ENCODE measurements around the gene NDUFB11. TPM values are rescaled to one million over a fixed set of nuclear protein-coding genes. Genes with fewer than 3 reads are reported as not detected.

The NDUFB11 gene
- total and polyA plus RNA-seq, 9 of the 15 experiments (the other 6 are each of a cell fraction or from before 2014, with no cell fraction given), result 20.9 to 269 (median 86.8) TPM

DNA sequence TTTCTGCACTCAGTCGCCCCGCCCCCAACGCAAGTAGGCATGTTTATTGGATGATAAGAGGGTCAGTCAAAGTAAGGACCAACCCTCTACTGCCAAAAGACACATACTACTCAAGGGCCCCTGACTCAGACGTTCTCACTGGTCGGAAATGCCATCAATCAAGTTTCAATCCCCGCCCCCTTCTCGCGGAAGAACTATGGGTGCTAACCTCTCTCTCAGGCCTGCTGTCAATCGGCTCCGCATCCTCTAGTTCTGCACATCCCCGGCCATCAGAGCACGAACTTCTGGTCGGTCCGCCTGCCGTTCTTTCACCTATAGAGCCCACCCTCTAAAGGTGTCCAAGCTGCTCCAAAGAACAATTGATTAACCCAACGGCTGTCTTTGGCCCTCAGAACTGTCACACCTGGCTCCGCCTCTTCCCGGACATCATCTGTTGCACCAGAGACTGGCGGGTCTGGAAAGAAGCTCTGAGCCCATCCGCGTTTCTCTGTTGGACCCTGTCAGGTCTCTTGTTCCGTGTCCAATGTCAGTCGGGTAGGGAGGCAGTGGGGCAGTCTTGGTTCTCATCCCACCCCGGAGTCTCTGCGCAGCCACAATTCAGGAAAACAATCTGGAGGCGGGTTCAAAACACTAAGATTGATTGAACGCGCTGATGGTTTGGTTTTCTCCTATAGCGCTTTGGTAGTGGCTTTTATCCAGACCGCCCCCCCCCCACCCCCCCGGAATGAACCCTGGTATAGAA is 15.2 kb downstream of the NDUFB11 start:
- Histone ChIP-seq H4K20me1 (replicated peaks; ENCODE audit: control insufficient read depth, insufficient read depth, low read length) (no peaks in the 10 kb centered on the region), H3K4me2 (ENCODE audit: insufficient read depth, low read length) (peak overlapping the region; percentile 80), H3K79me2 (ENCODE audit: control insufficient read depth, insufficient read depth, low read length) (no peaks in the 10 kb centered on the region), H3K27ac (ENCODE audit: extremely low read depth, low read depth, low read length) (peak overlapping the region; percentile 63), H3K4me3 (peak overlapping the region; percentile 62), H3K4me1 (replicated peaks in 1 of 2; ENCODE audit: control insufficient read depth in 2 of 2, insufficient read depth in 2 of 2, low read length in 2 of 2) (peaks cover 0 to 3% of the 10 kb centered on the region in 2 experiments; a peak in 1 of 5 replicates), H2AFZ (ENCODE audit: low read depth, low read length) (peak overlapping the region; percentile 92), H3K27me3 (ENCODE audit: control insufficient read depth in 2 of 2, insufficient read depth in 2 of 2, low read length in 2 of 2) (no peaks in the 10 kb centered on the region), H3K9ac (ENCODE audit: insufficient read depth in 1 of 2, low read depth in 2 of 2, low read length in 2 of 2) (peak overlapping the region; percentile 38 to 86; a peak in 3 of 4 replicates), H3K9me1 (ENCODE audit: control insufficient read depth, insufficient read depth, low read length) (no peaks in the 10 kb centered on the region), H3K36me3 (ENCODE audit: control insufficient read depth, insufficient read depth, low read length) (no peaks in the 10 kb centered on the region), H3K9me3 (replicated peaks; ENCODE audit: control insufficient read depth, insufficient read depth, low read depth, low read length) (no peaks in the 10 kb centered on the region)
- peak; percentile 99 for ATAC-seq
- intact Hi-C loops (cut with micrococcal nuclease), result loop anchor here (2.0 kb wide), 1 partner anchor 15 kb away; the partner anchor contains the start of genes NDUFB11 and RBM10
- in situ Hi-C loops (cut with MboI), result no loop called here
- CTCF ChIA-PET (ENCODE audit: low intra/inter-chr PET ratio), result no interaction called here
- WGBS (ENCODE audit: insufficient coverage, low coverage, missing lambda C conversion rate), result 7% methylated on average over 29 of the region's 31 CpGs
- FAIRE-seq, result peak; percentile 98
- BruUV-seq (replicated peaks), result no TSS peak
- peak; percentile 90 to 94 (median 90) for DNase-seq (ENCODE audit: extremely low read depth in 1 of 4, low spot score in 3 of 4)
- POLR2A ChIA-PET, result interaction anchor here (0.6 to 2.4 kb wide), 5 partner anchors 10 to 17 kb away, joined by 3 to 10 read pairs (median 4); partner anchors contain the start of genes NDUFB11 and RBM10
- TF ChIP-seq SMAD4 (CRISPR knock-in tag; conservative IDR thresholded peaks at IDR 0.05), result no peak
- TF ChIP-seq SMARCE1 (IDR thresholded peaks at IDR 0.05), result no peak
- TF ChIP-seq, protein P1, sequence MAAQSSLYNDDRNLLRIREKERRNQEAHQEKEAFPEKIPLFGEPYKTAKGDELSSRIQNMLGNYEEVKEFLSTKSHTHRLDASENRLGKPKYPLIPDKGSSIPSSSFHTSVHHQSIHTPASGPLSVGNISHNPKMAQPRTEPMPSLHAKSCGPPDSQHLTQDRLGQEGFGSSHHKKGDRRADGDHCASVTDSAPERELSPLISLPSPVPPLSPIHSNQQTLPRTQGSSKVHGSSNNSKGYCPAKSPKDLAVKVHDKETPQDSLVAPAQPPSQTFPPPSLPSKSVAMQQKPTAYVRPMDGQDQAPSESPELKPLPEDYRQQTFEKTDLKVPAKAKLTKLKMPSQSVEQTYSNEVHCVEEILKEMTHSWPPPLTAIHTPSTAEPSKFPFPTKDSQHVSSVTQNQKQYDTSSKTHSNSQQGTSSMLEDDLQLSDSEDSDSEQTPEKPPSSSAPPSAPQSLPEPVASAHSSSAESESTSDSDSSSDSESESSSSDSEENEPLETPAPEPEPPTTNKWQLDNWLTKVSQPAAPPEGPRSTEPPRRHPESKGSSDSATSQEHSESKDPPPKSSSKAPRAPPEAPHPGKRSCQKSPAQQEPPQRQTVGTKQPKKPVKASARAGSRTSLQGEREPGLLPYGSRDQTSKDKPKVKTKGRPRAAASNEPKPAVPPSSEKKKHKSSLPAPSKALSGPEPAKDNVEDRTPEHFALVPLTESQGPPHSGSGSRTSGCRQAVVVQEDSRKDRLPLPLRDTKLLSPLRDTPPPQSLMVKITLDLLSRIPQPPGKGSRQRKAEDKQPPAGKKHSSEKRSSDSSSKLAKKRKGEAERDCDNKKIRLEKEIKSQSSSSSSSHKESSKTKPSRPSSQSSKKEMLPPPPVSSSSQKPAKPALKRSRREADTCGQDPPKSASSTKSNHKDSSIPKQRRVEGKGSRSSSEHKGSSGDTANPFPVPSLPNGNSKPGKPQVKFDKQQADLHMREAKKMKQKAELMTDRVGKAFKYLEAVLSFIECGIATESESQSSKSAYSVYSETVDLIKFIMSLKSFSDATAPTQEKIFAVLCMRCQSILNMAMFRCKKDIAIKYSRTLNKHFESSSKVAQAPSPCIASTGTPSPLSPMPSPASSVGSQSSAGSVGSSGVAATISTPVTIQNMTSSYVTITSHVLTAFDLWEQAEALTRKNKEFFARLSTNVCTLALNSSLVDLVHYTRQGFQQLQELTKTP (IDR thresholded peaks at IDR 0.05; ENCODE audit: low read depth in 1 of 2, partially characterized antibody in 2 of 2), result no peak
- TF ChIP-seq, protein P2, sequence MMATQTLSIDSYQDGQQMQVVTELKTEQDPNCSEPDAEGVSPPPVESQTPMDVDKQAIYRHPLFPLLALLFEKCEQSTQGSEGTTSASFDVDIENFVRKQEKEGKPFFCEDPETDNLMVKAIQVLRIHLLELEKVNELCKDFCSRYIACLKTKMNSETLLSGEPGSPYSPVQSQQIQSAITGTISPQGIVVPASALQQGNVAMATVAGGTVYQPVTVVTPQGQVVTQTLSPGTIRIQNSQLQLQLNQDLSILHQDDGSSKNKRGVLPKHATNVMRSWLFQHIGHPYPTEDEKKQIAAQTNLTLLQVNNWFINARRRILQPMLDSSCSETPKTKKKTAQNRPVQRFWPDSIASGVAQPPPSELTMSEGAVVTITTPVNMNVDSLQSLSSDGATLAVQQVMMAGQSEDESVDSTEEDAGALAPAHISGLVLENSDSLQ (IDR thresholded peaks at IDR 0.05), result peak; percentile 100
- TF ChIP-seq, protein P3, sequence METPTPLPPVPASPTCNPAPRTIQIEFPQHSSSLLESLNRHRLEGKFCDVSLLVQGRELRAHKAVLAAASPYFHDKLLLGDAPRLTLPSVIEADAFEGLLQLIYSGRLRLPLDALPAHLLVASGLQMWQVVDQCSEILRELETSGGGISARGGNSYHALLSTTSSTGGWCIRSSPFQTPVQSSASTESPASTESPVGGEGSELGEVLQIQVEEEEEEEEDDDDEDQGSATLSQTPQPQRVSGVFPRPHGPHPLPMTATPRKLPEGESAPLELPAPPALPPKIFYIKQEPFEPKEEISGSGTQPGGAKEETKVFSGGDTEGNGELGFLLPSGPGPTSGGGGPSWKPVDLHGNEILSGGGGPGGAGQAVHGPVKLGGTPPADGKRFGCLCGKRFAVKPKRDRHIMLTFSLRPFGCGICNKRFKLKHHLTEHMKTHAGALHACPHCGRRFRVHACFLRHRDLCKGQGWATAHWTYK (CRISPR knock-in tag; IDR thresholded peaks at IDR 0.05), result no peak
- TF ChIP-seq GABPB1 (CRISPR knock-in tag; IDR thresholded peaks at IDR 0.05), result 0 out of 2 replicates have a peak, but pooled peaks have one; percentile 66
- TF ChIP-seq, protein P4, sequence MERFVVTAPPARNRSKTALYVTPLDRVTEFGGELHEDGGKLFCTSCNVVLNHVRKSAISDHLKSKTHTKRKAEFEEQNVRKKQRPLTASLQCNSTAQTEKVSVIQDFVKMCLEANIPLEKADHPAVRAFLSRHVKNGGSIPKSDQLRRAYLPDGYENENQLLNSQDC (CRISPR knock-in tag; IDR thresholded peaks at IDR 0.05), result no peak
- TF ChIP-seq HNRNPUL1 (IDR thresholded peaks at IDR 0.05; ENCODE audit: low read length), result no peak
- no peak for TF ChIP-seq ZNF3 (CRISPR knock-in tag; IDR thresholded peaks at IDR 0.05)
- no peak for TF ChIP-seq ZNF316 (IDR thresholded peaks at IDR 0.05)
- no peak for TF ChIP-seq ZNF311 (CRISPR knock-in tag; IDR thresholded peaks at IDR 0.05)
- TF ChIP-seq SIN3A (IDR thresholded peaks at IDR 0.05; ENCODE audit: borderline replicate concordance in 2 of 2, control insufficient read depth in 1 of 2, low read depth in 2 of 2, low read length in 2 of 2), result no peak
- TF ChIP-seq ZNF444 (CRISPR knock-in tag; IDR thresholded peaks at IDR 0.05), result no peak
